HG03039 (cell line): ENCODE measurements around the gene NPAS2.

Experiments used
- ATAC-seq: cut with Tn5 transposase; IDR thresholded peaks from one replicate; pipeline ENCODE4 v1.9.1; 2021; ENCODE audit warnings: mild to moderate bottlenecking, moderate library complexity; ENCODE audit not compliant: unreplicated experiment

NPAS2 gene

DNA sequence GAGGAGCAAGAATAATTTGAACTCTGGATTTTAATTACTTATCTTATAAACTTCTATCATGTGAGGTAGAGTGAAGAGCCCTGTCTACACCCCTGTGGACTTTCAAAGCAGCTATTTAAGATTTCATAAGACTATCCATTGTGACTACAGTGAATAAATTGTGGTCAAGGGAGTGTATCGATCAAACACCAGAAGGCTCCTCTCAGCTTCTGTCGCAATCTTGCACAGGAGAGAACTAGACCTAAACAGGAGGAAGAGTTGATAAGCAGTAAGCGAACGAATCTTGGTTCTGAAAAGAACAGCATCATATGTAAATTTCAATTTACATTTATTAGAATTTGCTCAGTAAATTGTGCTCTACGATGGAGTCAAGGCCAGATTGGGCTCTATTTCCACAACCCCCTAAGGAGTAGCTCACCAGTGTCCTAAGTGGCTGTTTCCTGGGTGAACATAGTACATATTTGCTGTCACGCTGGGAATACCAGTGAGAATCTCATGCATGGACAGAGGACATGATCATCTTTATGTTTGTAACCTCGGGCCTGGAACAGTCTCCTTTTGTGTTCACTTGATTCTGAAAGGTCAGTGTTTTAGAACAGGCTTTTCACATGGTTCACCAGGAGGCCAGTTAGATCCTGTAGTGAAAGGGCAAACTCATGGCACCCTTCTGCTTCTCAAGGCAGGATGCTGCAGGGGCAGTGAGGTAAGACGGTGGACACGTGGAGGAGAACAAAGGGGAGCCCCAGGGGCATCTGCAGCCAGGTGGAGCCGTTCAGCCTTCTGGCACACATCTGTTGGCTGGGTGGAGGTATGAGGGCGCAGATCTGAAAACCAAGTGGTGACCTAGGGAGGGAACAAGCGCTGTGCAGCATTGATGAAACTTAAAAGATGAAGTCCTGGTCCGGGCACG lies 33.3 kb downstream of the NPAS2 start:
- ATAC-seq, result no peak

DNA sequence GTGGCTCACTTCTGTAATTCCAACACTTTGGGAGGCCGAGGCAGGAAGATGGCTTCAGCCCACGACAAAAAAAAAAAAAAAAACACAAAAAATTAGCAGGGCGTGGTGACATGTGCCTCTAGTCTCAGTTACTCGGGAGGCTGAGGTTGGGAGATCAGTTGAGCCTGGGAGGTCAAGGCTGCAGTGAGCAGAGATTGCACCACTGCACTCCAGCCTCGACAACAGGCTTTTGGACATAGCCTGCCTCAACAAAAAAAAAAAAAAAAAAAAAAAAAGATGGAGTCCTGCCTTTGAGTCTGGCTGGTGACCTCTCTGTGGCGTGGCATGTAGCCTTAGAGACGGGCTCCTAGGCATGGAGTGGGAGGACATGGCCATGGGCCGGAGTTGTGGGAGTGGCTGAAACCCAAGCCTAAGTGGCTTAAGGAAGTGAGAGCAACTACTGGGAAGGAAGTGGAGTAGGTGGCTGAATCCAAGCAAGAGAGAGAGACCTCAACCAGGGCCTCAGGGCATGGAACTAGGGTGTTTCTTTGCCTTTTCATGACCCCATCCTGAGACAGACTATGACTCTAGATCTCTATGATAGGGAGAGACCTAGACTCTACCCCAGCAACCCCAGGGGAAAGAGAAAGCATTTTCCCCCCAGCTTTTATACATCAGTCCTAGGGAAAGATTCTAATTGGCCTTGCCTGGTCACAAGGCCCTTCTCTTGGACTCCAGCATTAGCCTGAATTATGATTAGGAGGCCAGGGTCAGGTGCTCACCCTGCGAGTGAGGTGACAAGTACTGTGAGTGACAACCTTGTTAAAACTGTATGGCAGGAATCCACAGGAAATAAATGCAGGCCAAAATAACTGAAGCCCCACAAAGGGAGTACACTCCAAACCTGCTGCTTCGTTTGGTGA lies 34.2 kb downstream of the NPAS2 start:
- ATAC-seq, result no peak

DNA sequence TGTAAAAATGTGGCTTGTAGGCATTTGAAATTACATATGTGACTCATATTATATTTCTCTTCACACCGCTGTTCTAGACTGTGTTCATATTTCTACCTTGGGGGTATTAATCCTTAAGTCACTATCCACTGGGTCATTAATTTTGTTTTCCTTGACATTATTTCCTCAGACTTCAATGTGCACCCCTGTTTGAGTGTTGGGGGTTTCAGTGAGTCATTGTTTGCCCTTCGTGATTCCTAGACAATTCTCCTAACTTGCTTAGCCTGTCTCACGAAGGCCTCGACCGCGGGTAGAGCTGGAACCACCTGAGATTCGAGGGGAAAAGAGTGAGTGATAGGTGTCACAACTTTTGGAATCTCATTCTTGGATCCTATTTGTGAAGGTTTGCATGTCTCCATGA lies 35.1 kb downstream of the NPAS2 start:
- ATAC-seq, result no peak

DNA sequence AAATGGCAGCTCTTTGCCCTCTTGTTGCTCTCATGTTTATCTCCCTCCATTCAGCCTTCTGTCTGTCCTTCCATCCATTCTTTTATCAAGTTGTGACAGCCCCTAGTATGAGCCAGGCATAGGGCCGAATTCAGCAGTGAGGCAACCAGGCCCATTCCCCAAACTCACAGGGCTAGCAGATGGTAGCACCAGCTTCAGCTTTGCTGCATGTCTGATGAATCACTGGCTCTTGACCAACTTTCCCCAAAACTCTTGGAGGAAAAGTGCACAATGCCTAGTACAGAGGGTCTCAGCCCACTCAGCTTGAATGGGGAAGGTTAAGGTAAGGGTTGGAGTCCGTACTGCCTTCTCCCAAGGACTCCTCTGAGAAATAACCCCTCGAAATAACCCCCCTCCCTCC lies 35.7 kb downstream of the NPAS2 start:
- no peak for ATAC-seq

DNA sequence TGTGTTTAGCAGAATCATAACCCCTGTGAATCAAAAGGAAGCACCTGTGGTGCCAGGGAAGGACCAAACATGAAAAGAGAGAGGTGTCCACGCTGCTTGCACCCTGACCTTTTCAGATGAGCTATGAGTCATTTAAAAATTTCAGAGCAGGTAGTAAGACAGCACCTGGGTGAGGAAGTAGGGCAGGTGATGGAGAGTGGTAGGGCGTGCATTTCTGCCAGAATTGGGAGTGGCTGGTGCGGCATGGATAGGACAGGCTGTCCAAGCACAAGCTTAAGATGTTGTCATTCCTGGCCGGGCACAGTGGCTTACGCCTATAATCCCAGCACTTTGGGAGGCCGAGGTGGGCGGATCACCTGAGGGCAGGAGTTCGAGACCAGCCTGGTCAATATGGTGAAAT lies 36.8 kb downstream of the NPAS2 start:
- ATAC-seq, result no peak

DNA sequence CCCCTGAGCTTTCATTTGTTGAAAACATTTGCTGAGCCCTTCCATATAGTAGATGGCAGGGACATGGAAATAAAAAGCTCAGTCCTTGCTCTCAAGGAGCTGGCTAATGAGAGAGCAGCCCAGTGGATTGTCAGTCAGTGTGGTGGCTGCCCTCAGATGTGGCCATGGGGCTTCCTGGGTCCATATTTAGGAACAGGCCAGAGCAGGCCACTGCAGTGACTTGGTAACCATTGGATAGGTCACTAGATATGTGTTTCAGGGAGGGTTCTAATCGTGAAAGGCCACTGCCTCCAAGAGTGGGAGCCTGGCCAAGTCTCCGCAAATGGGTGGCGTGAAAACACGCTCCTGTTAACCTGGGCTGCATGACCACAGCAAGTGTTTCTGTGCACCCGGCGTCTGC lies 37.4 kb downstream of the NPAS2 start:
- no peak for ATAC-seq

DNA sequence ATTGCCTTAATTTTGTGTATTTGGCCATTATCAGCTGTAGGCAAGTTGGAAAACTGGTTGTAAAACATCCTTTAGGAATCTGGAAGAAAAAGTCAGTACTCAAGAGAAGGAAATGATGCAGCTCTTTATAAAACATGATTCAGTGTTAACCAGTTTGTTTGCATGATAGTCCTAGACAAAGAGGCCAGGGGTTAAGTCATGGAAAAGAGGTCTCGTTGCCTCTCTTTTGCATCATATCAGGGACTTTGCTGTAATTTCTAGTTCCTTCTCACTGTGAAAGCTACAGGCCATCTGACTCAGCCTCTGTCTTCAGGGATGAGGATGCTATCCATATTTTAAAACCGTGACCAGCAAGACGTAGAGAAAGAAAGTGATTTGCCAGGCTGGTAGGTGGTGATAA lies 38.0 kb downstream of the NPAS2 start:
- ATAC-seq, result no peak

DNA sequence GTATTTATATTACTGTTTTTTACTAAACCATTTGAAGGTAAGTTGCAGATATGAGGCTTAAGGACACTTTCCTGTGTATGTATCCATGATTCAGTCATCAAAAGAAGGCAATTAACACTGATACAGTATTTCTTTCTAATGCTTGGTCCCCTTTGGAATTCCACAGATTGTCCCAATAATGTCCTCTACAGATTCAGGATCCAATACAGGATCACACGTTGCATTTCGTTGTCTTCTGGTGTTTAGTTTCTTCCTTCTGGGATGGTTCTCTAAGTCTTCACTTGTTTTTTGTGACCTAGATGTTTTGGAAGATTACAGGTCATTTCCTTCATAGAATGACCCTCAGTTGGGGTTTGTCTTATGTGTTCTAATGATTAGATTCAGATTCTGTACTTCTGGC lies 40.0 kb downstream of the NPAS2 start:
- ATAC-seq, result no peak

DNA sequence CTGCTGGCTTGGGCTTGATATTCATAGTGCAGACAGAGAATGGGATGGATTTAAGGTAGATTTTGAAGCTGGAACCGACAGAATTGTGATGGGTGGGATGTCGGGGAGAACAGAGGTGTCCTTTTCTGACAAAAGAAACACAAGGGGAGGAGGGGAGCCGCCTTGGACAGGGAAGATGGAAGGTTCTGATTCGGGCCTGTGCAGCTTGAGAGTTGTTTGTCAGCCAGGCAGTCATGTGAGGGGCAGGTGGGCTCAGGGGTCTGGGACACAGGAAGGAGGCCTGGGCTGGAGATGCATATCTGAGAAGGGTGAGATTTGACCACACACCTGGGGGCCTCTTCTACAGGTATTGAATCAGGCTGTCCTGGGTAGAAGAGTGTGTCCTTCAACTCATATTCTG lies 41.4 kb downstream of the NPAS2 start:
- ATAC-seq, result no peak

DNA sequence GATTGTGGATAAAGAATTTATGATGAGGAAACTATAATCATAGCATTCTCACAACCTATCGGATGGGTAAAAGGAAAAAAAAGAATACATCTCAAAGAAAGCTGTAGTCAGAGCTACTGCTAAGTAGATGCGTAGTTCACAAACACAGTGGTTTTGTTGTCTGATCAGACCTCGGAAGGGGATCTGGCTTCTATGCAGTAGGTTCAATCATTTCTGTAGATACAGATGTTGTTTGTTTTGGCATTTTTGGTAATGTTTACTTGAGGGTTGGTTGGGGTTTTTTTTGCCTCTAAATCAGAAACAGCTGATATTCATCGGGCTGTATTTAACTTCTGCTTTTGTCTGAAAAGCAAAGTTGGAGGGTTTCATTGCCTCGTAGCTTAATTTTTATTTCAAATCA lies 42.1 kb downstream of the NPAS2 start:
- ATAC-seq, result no peak

DNA sequence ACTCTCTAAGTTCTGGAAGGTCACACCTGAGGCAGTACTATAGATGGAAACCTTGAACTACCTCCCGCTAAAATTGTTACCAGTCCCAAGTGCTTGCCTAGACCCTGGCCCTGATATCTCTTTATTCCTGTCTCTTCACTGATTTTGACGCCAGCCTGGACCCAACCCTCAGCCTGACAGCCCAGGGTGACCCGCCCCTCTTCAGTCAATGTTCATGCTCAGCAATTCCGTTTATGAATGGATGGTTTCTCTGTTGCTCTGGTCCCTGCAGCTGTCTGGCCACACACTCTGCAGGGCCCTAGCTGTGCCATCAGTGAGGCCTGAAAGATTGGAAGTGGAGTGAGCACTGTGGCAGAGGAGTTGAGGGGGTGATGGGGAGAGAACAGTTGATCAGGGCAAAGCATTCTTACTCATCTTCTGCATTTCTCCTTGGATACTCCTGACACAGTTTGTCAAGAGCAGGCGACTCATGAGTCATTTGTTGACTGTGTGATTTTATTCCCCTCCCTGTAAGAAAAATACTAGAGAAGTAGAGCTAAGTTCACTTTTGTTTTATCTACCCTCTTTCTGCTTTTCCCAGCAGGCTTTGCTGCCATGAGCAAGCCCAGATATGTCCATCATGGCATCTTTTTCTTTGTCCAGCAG lies 46.0 kb downstream of the NPAS2 start:
- no peak for ATAC-seq

DNA sequence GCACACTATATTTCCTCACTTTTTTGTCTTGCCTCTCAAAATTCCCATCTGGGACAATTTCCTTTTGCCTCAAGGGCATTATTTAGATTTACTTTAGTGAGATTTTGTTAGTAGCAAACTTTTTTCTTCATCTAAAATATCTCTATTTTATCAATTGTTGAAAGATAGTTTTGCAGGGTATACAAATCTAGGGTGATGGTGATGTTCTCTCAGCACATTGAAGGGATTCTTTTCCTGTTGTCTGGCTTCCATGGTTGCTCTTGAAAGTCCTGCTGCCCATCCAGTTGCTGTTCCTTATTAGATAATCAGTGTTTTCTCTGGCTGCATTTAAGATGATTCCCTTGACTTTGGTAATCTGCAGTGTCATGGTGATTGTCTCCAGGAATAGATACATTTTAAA lies 48.1 kb downstream of the NPAS2 start:
- no peak for ATAC-seq

DNA sequence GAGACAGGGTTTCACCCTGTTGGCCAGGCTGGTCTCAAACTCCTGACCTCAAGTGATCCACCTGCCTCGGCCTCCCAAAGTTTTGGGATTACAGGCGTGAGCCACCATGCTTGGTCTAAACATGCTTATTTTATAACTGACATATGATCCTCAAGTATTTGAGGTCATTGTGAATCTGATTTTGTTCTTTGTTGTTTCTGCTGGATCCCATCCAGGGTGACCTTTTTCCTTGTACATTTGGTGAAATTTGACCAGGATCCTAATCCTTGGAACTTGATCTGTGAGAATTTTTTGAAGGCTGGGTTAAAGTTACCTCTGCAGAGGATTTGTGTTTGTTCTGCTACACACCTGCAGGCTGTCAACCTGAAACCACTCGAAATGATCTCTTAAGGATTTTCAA lies 49.2 kb downstream of the NPAS2 start:
- no peak for ATAC-seq

DNA sequence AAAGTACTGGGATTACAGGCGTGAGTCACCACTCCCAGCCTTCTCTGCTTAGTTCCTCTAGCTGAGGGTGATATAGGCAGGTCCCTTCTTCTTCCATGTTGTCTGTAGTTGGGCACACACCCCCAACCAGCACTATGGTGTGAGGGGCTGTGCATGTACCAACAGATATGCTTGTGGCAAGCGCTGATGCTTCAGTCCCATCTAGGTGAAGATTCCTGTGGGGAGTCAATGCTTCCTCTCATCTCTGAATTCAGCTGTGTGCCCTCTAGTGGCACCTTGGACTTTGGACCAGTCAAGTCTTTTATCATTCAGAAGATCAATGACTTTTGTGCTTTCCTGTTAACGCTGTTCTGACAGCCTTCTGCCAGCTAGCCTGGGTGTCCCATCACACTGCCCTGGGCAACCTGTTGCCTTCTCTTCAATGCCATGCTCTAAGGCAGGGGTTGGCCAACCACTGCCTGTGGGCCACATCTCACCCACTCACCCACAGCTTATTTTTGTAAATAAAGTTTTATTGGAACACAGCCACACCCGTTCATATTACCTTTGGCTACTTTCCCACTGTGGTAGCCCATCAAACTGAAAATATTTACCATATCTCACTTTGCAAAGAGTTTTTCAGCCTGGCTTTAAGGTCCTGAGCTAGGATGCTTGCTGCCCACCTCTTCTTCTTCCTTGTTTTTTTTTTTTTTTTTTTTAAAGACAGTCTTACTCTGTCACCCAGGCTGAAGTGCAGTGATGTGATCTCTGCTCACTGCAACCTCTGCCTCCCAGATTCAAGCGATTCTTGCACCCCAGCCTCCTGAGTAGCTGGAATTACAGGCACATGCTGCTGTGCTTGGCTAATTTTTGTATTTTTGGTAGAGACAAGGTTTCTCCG lies 51.0 kb downstream of the NPAS2 start:
- no peak for ATAC-seq

DNA sequence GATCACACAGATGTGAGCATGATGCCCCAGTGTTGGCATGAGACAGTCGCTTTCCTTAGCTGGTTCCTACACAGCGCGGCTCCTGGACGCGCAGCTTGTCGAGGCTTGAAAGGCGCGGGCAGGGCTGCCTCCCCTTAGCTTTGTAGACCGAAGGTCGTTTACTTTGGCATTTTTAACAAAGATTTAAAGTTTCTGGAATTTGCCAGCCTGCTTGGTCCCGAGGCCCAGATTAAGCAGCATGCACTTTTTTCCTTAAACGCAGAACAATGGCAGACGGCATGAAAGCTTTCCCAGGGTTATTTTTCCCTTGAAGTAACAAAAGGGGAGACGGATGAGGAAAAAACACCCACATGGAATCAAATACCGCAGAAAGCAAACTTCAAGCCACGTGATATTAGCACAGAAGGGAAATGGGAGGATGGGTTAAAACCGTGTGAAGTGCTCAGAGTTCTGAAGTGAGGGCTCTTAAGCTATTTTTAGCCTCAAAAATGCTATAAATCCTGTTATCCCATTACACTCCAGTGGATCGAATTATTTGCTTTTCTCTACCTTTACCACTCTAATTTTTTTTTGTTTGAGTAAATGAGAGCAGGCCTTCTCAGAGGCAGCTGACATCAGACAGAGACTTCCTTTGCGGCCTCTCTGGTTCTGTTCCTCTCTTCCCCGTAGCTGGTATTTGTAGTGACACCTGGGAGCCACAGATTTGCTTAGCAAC lies 55.7 kb downstream of the NPAS2 start:
- no peak for ATAC-seq

DNA sequence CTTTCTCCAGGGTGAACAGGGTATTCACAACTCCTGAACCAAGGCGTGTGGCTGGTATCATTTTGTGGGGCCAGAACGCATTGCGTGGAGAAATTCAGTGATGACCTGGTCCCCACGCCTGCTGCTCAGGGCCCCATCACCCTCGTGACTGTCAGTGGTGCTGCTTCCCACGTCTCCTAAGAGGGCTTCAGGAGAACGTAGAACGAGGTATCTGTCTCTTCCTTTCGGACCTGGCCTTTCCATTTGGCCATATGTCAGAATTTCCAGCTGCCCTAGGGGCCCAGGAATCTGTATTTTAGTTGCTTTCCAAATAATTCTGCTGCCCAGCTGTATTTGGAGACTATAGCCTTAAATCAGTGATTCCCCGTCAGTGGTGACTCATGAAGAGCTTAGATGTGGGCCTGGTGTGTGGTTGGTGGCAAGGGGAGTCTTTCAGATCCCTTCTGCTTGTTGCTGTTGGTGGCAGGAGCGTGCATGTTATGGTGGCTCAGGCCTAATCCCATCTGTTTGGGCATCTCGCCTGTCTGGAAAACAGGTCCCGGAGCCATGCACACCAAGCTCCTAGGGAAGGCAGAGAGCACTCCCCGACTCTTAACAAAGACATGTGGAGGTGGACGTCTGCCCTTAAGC lies 56.4 kb downstream of the NPAS2 start:
- ATAC-seq, result no peak

DNA sequence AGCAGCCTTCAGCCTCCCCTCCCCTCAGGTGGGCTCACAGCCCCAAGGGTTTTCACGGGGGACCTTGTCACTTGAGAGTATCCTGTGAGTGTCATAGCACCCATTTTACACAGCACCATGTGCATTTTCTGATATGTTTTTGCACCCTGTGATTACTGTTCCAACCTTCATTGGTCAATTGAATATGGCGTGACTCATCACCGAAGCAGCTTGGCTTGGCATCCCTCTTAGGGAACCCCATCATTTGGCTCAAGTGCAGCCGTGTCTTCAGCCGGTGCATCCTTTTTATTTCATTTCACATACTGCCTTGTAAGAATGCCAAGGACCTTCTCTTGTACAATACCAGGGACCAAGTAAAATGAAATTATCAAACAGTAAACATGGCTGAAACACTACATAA lies 57.6 kb downstream of the NPAS2 start:
- no peak for ATAC-seq

DNA sequence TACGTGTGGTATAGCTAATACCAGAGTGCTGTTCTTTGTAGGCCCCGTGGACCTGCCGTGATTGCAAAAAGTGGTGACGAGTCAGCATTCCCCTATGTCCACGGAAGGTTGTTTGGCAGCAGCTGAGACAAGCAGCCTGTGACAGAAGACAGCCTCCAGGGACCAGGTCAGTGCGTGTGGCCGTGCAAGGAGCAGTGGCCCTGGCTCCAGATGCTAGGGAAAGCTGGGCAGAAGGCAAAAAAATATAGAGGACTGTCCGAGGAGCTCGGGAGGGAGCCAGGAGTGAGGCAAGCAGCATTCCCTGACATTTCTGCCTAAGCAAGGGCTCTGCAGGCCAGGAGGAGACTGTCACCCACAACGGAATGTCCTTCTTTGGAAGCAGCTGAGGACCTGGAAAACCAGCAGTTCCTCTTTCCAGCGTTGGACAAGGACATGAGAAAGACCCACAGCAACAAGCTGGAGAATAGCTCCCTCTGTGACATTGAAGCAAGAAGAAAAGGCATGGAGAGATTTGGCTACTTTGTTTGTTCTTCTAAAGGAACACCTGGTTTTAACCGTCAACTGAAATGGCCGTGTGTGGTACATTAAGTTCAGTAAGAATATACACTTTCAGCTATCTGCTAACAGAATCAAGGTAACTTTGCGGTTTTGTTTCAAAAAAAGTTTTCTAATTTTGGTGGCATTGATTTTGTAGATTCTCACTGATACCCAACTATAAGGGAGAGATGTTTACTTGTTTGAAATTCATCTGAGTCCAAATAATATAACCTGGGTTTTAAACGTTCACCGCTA lies 58.3 kb downstream of the NPAS2 start:
- no peak for ATAC-seq

DNA sequence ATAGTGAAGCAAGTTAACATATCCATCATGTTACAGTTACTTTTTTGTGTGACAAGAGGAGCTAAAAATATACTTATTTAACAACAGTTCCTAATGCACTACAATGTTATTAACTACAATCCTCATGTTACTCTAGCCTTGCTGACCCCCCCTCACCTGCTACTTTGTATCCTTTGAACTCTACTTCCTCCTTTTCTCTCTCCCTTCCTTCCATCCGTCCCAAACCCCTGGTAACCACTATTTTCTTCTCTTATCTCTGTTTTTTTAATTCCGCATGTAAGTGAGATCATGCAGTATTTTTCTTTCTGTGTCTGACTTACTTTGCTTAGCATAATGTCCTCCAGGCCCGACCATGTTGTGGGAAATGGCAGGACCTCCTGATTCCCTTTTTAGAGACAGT lies 59.4 kb downstream of the NPAS2 start:
- no peak for ATAC-seq
